Uterus (tissue), 2 donors: ENCODE measurements around the gene LDLRAD2.

ENCODE experiments used
- POLR2A ChIP-seq, 2 donors: fragments of 450-650 bp; IDR thresholded peaks; one replicate each; pipeline ENCODE4 v1.6.1; 2016; ENCODE audit warnings: antibody characterized with exemption in 2 of 2, mild to moderate bottlenecking in 1 of 2, moderate library complexity in 1 of 2
- TF ChIP-seq, protein P1 (sequence below), 4 experiments: fragments of 200-600 bp in 2 of 4; fragments of 450-650 bp in 2 of 4; sonication (generic) in 2 of 4; IDR thresholded peaks; one replicate each; pipeline ENCODE4 v1.5.1; 2016 to 2019; ENCODE audit warnings: antibody characterized with exemption in 4 of 4, mild to moderate bottlenecking in 2 of 4, moderate library complexity in 1 of 4

- TF ChIP-seq, protein P1, sequence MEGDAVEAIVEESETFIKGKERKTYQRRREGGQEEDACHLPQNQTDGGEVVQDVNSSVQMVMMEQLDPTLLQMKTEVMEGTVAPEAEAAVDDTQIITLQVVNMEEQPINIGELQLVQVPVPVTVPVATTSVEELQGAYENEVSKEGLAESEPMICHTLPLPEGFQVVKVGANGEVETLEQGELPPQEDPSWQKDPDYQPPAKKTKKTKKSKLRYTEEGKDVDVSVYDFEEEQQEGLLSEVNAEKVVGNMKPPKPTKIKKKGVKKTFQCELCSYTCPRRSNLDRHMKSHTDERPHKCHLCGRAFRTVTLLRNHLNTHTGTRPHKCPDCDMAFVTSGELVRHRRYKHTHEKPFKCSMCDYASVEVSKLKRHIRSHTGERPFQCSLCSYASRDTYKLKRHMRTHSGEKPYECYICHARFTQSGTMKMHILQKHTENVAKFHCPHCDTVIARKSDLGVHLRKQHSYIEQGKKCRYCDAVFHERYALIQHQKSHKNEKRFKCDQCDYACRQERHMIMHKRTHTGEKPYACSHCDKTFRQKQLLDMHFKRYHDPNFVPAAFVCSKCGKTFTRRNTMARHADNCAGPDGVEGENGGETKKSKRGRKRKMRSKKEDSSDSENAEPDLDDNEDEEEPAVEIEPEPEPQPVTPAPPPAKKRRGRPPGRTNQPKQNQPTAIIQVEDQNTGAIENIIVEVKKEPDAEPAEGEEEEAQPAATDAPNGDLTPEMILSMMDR (IDR thresholded peaks at IDR 0.05), result no peak
- no peak for TF ChIP-seq POLR2A (IDR thresholded peaks at IDR 0.05)
Measured at GRCh38 chr1:21874328-21874727, 62.3 kb downstream of the LDLRAD2 start.
